Large intestine (tissue), 3 donors: ENCODE measurements around the gene LY6G5B. TPM values are rescaled to one million over a fixed set of nuclear protein-coding genes. Genes with fewer than 3 reads are reported as not detected.

ENCODE experiments used
- DNase-seq, 2 donors: peaks; one replicate each; pipeline versions ENCODE4 v3.0.0 to v3.0.0-alpha.2; 2013
- H3K27ac ChIP-seq: one replicate; pipeline ENCODE4 v1.5.1; 2013; ENCODE audit warnings: low read length
- H3K27me3 ChIP-seq: 2 replicates; pipeline ENCODE4 v1.6.1; 2013; ENCODE audit warnings: low read length; ENCODE audit not compliant: control insufficient read depth, insufficient read depth
- H3K36me3 ChIP-seq: 2 replicates; pipeline ENCODE4 v1.6.1; 2013; ENCODE audit warnings: low read length; ENCODE audit not compliant: control insufficient read depth, insufficient read depth
- H3K4me1 ChIP-seq: one replicate; pipeline ENCODE4 v1.6.1; 2013; ENCODE audit warnings: low read length; ENCODE audit not compliant: control insufficient read depth, insufficient read depth
- H3K4me3 ChIP-seq: one replicate; pipeline ENCODE4 v1.5.1; 2013; ENCODE audit warnings: low read length
- H3K9me3 ChIP-seq: one replicate; pipeline ENCODE4 v1.6.1; 2013; ENCODE audit warnings: mild to moderate bottlenecking, low read depth, low read length, moderate library complexity; ENCODE audit not compliant: control insufficient read depth
- WGBS: methylation state at CpG from one replicate; pipeline ENCODE4 v1.1.5; 2013; ENCODE audit warnings: low lambda C conversion rate; ENCODE audit not compliant: insufficient coverage; 5-methylcytosine and 5-hydroxymethylcytosine counted together
- polyA plus RNA-seq: library from polyadenylated mRNA; unstranded; fragments of 120-200 nt; gene quantifications from one replicate; pipeline ENCODE4 v1.2.1, GENCODE V29; 2013

Gene LY6G5B
- polyA plus RNA-seq, 1 donor = 18.7 TPM

- no CpG with 5 or more reads among the region's 6 CpGs for whole genome bisulfite sequencing
- peaks cover 26% of the 10 kb centered on the region for H3K36me3 ChIP-seq
- H3K27me3 ChIP-seq = no peaks in the 10 kb centered on the region
- H3K27ac ChIP-seq = no peak overlapping the region
- H3K9me3 ChIP-seq = no peaks in the 10 kb centered on the region
- H3K4me1 ChIP-seq = peaks cover 57% of the 10 kb centered on the region
- DNase-seq = no peak
- no peak overlapping the region for H3K4me3 ChIP-seq
Measured at GRCh38 chr6:31657406-31658157, 12.2 kb upstream of the LY6G5B start.

DNA sequence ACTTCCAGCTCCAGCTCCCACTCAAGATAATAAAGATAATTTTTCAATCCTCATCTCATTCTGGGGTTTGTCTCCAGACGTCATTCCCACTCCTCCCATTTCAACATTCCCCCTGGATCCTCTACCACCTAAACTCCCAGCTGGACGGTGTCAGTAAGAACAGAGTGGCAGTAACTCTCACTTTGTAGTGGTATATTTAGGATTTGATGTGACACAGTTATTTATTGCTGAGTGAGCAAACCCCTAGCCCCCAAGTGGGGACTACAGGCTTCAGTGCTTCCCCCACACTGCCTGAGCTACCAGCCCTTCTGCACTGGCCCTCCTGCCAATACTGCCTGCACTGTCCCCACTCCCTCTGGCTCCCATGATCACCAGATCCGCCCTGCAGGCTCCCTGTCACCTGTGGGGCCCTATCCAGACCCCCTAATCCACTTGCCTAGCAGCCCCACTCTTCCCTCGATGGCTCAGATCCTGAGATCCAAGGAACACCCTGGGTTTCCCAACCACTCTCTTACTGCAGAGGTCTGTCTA lies 11.6 kb upstream of the LY6G5B start:
- Histone ChIP-seq H3K4me1 (peaks cover 61% of the 10 kb centered on the region), H3K4me3 (peak overlapping the region; percentile 94), H3K27me3 (no peaks in the 10 kb centered on the region), H3K27ac (no peak overlapping the region), H3K36me3 (peaks cover 27% of the 10 kb centered on the region), H3K9me3 (no peaks in the 10 kb centered on the region)
- no peak for DNase-seq
- WGBS = no CpG with 5 or more reads among the region's 4 CpGs

GRCh38 chr6:31658983-31659648 lies 10.7 kb upstream of the LY6G5B start:
- H3K9me3 ChIP-seq = no peaks in the 10 kb centered on the region
- H3K36me3 ChIP-seq = peaks cover 30% of the 10 kb centered on the region
- H3K27me3 ChIP-seq = no peaks in the 10 kb centered on the region
- H3K27ac ChIP-seq = no peak overlapping the region
- DNase-seq = no peak
- peak overlapping the region; percentile 94 for H3K4me3 ChIP-seq
- peaks cover 59% of the 10 kb centered on the region for H3K4me1 ChIP-seq
- WGBS = no CpG with 5 or more reads among the region's 13 CpGs

DNA sequence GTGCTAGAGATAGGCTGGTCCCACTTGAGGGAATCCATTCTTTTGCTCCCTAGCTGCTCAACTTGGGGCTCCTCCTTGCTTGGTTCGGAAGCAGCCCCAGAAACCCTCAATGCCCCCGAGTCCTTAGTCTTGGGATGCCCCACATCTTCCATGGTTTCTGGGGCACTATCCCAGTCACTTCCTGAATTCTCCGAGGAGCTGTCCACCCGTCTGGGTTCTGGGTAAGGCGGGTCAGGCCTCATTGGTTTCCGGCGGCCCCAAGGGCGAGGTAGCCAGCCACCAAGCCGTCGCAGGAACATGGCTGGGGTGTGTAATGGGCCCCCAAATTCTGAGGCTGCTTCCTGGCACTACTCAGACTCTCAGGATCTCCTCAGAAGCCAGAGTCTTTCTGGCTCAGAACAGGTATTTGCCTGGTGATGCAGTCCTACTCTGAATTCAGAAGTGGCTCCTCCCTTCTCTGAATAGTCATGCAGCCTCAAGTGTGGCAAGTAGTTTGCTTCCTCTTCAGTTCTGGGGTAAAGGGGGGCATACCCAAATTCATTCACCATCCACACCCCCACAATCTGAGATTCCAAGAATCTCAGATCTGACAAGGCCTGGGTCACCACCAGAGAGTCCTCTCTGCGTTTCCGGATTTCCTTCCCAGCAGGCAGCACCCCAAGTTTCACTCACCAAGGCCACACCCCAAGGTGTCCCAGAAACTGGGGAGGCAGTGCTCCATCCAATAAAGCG lies 10.0 kb upstream of the LY6G5B start:
- Histone ChIP-seq H3K36me3 (peaks cover 30% of the 10 kb centered on the region), H3K27ac (peak overlapping the region; percentile 91), H3K4me3 (peak overlapping the region; percentile 94), H3K9me3 (no peaks in the 10 kb centered on the region), H3K27me3 (no peaks in the 10 kb centered on the region), H3K4me1 (peaks cover 53% of the 10 kb centered on the region)
- DNase-seq = peak in 1 of 2 donors; percentile 54
- no CpG with 5 or more reads among the region's 13 CpGs for WGBS

DNA sequence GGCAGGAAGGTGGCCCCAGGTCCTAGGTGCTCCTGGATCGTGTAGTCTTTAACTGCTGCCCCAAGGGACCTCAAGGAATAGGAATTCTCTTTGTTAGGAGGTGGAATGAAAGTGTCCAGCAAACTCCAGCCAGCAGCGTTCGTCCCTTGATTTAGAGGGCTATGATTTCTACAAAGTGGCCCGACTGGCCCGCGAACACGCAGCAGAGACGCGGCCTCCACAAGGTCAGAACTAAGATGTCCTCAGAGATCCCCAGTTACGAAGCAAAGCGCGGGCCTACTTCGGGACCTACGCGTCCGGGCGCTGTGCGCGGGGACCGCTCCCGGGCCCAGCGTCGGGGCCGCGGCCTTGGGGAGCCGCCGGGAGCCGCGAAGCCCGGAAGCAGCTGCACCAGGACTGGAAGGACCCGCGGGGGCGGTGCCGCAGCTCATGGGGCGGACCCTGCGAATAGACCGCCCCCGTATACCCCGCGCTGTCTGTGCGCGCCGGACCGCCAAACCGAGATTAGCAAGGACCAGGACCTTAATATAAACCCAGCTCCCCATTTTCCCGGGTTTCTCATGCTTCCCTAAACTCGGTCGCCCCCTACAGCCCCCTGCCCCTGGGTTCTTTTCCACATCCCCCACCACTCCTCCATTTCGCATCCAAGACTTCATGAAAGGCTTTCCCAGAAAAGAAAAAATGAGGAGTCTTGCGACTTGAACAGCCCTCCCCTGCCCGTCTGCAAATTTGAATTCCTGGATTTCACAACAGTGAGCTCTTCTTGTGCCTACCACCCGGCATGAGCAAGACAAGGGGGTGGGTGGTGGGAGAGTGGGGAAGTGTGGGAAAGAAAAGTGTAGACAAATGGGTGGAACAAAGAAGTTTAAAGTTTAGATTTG lies 9.2 kb upstream of the LY6G5B start, which contains the start of gene C6orf47:
TSS of gene C6orf47 (minus strand) at position 398 of the 881 bp plus-strand sequence. CDS start 831 bp downstream, outside the sequence.
- WGBS = no CpG with 5 or more reads among the region's 52 CpGs
- Histone ChIP-seq H3K4me1 (peaks cover 45% of the 10 kb centered on the region), H3K4me3 (peak within 1 kb of the TSS; percentile 94), H3K27me3 (no peaks in the 10 kb centered on the region), H3K36me3 (peaks cover 30% of the 10 kb centered on the region), H3K27ac (peak within 1 kb of the TSS; percentile 91), H3K9me3 (no peaks in the 10 kb centered on the region)
- peak; percentile 83 to 87 for DNase-seq

DNA sequence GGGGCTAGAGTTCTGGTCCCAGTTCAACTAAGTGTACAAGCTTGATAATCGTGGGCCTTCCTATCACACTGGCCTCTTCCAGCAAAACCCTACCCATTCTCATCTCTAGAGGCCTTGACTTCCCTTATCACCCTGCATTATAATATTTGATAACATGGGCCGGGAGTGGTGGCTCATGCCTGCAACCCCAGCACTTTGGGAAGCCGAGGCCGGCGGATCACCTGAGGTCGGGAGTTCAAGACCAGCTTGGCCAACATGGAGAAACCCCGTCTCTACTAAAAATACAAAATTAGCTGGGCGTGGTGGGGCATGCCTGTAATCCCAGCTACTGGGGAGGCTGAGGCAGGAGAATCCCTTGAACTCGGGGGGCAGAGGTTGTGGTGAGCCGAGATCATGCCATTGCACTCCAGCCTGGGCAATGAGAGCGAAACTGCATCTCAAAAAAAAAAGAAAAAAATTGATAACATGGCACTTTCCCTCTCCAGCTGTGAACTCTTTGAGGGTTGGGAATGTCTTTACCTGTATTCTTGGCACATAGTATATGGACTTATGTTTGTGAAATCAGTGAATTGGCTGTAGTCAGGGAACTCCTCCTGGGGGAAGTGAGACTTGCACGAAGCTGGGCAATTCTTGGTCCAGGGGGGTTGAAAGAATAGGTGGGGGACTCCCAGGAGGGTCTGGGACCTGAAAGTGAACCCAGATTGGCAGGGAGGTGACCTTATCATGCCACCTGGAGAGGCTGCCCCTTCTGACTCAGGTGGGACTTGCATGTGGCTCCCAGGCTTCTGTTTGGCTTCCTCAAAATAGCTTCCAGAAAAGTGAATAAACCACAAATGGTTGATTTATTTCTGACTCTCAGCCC lies 8.3 kb upstream of the LY6G5B start:
- H3K27me3 ChIP-seq = no peaks in the 10 kb centered on the region
- no peak for DNase-seq
- peaks cover 27% of the 10 kb centered on the region for H3K36me3 ChIP-seq
- H3K27ac ChIP-seq = peak overlapping the region; percentile 91
- peak overlapping the region; percentile 94 for H3K4me3 ChIP-seq
- WGBS = no CpG with 5 or more reads among the region's 12 CpGs
- H3K4me1 ChIP-seq = peaks cover 40% of the 10 kb centered on the region
- H3K9me3 ChIP-seq = no peaks in the 10 kb centered on the region

DNA sequence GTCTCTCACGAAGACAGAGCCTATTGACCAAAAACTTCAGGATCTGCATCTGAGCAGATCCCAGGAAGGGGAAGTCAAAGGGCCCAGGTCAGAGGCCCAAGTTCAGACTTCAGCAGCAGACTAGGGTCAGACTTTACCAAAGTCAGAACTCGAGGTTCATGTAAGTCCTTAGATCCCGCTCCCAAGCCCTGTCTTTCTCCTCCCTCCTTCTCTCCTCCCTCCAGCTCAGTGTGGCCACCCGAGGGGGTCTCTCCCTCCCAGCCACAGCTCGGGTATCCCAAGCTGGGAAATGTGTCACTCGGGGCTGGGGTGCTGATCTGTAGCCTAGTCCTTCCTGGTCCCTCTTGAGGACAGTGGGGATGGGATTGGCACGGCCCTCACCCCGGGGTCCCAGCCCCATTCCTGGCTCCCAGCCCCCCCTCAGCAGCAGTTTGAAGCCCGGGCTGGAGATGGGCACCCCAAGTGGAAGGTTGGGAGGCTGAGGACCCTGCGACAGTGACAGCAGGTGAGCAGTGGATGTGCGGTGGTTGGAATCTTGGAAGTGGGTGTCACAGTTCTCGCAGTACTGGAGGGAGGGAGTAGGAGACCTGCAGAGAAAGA lies 7.6 kb upstream of the LY6G5B start:
- Histone ChIP-seq H3K4me1 (peaks cover 43% of the 10 kb centered on the region), H3K9me3 (no peaks in the 10 kb centered on the region), H3K4me3 (no peak overlapping the region), H3K27ac (no peak overlapping the region), H3K27me3 (no peaks in the 10 kb centered on the region), H3K36me3 (peaks cover 28% of the 10 kb centered on the region)
- 100% methylated on average over 1 of the region's 12 CpGs for WGBS
- DNase-seq = no peak

DNA sequence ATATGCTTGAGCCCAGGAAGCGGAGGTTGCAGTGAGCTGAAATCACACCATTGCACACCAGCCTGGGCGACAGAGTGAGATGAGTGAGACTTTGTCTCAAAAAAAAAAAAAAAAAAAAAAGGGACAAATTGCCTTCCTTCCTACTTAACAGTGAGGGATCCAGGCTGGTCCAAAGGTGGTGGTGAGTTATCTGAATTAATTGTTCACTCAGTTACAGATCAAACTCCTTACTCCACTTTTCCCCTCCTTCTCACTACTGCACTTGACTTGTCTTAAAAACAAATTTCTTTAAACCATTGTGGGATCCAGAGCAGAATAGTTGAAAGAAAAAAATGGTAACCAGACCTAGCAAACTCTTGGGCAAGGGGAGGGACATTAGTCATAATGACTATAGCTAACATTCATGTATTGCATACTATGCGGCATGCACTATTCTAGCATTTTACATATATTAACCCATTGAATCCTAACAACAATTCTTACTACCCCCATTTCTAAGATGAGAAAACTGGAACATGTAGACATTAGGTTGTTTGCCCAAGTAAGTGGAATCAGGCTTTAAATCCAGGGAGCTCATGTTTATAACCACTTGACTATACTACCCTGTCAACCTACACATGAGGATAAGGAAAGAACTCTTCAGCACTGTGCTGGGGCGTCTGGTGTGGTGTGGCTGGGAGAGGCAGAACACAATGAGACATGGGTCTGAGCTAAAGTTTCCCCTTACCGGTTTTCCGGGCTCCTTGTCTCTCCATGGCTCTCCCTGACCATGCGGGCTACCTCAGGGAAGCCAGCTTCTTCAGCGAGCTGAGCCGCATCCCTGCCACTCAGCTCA lies 6.4 kb upstream of the LY6G5B start:
- DNase-seq = peak in 1 of 2 donors; percentile 72
- WGBS = 20% methylated on average over 1 of the region's 9 CpGs
- H3K9me3 ChIP-seq = no peaks in the 10 kb centered on the region
- H3K4me1 ChIP-seq = peaks cover 38% of the 10 kb centered on the region
- H3K27ac ChIP-seq = peak overlapping the region; percentile 97
- H3K36me3 ChIP-seq = peaks cover 29% of the 10 kb centered on the region
- H3K4me3 ChIP-seq = peak overlapping the region; percentile 93
- no peaks in the 10 kb centered on the region for H3K27me3 ChIP-seq
